ENCODE measurements around the gene MUCL3.
"Not testable (repeated sequence)": the region's sequence is repeated elsewhere in the genome, so short reads cannot be mapped to it uniquely, and the experiment has no call there.

Gene MUCL3

GRCh38 chr6:30981942-30982772 is 41.4 kb downstream of the MUCL3 start:
- no peak for DNase-seq

DNA sequence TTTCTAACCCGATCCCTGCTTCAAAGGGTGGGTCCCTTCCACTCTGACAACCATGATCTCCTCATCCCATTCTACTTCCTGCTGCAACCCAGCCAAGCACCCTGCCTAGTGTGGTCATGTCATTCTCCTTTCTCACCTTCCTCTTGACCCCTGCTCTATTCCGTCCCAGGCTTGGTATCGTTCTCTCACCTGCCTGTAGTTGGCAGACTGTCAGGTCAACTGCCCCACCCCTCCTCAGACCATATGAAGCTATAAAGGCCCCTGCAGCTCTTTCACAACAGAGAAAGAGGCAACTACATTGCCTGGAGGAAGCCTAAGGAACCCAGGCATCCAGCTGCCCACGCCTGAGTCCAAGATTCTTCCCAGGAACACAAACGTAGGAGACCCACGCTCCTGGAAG is 42.7 kb downstream of the MUCL3 start, which contains the start of gene MUC21:
TSS of gene MUC21 (plus strand) at position 280 of the 400 bp plus-strand sequence. CDS start 241 bp downstream, outside the sequence.
- no peak for DNase-seq

- DNase-seq, result no peak
Measured at GRCh38 chr6:30985490-30985889, 44.7 kb downstream of the MUCL3 start.

DNA sequence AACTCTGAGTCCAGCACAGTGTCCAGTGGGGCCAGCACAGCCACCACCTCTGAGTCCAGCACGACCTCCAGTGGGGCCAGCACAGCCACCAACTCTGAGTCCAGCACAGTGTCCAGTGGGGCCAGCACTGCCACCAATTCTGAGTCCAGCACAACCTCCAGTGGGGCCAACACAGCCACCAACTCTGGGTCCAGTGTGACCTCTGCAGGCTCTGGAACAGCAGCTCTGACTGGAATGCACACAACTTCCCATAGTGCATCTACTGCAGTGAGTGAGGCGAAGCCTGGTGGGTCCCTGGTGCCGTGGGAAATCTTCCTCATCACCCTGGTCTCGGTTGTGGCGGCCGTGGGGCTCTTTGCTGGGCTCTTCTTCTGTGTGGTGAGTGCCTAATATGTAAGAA is 46.5 kb downstream of the MUCL3 start:
- no peak for DNase-seq

DNA sequence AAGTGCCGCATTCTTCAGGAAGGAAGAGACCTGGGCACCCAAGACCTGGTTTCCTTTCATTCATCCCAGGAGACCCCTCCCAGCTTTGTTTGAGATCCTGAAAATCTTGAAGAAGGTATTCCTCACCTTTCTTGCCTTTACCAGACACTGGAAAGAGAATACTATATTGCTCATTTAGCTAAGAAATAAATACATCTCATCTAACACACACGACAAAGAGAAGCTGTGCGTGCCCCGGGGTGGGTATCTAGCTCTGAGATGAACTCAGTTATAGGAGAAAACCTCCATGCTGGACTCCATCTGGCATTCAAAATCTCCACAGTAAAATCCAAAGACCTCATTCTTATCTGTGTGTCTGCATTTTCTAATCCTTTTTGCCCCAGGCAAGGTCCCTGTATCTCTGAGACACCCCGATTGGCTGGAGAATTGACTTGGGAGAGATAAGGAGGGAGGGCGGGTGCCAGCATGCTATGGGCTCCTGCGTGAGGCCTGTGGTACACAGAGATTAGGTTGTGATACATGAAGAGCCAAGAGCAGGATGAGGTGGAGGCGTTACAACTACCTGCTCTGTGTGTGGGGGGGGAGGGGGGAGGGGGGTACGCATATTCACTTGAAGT is 47.5 kb downstream of the MUCL3 start:
- no peak for DNase-seq

DNA sequence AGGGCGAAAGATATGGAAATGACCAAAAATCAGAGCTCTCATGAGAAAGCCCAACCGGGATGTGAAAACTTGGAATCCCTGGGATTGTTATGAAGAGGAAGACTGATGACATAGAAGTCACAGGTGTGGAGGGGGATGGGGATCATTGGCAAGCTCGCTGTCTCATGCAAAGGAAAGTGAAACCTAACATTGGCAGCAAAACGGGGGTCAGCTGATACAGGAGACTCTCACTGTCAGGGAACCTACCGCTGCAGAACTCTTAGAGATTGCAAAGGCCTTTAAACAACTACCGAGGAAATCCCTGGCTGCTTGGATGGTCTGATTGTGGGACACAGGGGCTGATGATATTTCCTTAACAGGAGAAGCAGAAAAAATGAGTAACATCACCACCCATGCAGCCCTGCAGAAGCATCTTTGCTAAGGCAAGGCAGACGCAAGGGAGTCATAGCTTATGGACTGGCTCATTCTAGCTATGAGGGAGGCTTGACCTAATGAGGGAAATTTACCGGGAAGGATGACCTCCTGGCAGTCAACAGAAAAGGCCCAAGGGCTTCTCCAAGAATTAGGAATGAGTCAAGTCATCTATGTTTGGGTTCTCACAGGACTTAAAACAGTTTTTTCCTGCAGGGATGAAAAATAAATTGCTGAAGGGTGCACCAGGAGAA is 49.8 kb downstream of the MUCL3 start:
- peak in 1 of 2 experiments; percentile 15 for DNase-seq

DNA sequence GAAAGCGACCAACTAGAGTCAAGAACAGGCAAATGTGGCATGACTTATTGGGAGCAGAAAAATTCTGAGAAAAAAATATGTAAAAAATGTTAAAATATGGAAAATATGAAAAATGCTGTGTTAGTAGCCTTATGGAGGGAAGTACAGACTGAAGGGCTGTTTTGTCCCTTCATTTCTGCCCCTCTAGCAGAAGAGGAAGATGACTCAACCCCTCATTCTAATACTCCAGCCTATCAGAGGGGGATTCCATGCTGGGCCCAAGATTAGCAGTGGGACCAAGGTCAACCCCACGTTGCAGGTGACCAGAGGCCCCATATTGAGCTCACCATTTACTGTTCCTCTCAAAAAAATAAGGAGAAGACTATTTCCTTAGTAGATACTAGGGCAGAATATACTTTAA is 51.1 kb downstream of the MUCL3 start:
- DNase-seq, result no peak

DNA sequence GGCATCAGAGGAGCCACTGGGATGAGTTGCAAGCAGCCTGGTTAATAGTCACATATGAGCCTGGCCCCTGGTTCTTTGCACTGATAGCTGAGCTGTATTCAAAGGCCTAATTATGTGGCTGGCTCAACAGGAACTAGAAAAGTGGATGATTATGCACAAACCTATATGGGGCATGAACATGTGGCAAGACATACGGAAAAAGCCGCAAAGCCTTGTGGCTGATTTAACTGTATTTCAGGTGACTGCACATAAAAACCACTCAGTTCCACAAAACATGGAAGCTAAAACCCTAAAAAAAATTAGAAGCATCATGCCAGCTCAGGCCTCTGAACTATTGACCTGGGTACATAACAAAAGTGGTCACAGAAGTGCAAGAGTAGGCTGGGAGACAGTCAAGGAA is 56.5 kb downstream of the MUCL3 start:
- no peak for DNase-seq

GRCh38 chr6:30998785-30999184 is 58.0 kb downstream of the MUCL3 start:
- DNase-seq, result no peak

DNA sequence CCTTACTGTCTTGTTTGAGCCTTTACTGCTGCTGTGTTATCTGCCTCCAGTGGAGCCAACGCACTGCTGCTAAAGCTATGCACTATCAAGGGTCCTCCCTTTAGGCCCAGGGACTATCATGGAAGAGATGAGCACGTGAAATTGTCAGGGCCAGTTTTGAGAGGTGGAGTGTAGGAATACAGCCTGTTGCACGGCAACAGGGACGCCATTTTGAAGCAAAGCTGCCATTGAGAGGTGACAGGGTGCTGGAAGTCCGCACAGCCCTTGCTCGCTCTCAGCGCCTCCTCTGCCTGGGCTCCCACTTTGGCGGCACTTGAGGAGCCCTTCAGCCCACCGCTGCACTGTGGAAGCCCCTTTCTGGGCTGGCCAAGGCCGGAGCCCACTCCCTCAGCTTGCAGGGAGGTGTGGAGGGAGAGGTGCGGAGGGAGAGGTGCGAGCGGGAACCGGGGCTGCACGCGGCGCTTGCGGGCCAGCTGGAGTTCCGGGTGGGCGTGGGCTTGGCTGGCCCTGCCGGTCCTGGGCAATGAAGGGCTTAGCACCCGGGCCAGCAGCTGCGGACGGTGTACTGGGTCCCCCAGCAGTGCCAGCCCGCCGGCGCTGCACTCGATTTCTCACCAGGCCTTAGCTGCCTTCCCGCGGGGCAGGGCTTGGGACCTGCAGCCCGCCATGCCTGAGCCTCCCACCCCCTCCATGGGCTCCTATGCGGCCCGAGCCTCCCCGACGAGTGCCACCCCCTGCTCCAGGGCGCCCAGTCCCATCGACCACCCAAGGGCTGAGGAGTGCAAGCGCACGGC is 59.5 kb downstream of the MUCL3 start:
- not testable (repeated sequence) for DNase-seq

GRCh38 chr6:31001281-31001888 is 60.6 kb downstream of the MUCL3 start:
- DNase-seq, result no peak

- DNase-seq, result no peak
Measured at GRCh38 chr6:31002471-31002870, 61.7 kb downstream of the MUCL3 start.

Measured in stimulated activated CD4-positive, alpha-beta T cell treated with anti-CD3 and anti-CD28 coated beads, Interleukin-4, amount 100 ng/mL, for 4 hours (primary cell).